ENCODE results near the gene TLX1.

The TLX1 gene

GRCh38 chr10:101130984-101131961, at the start of gene TLX1:
TLX1 (plus strand) TSS chr10:101131300; CDS start chr10:101131542, 242 bp downstream.
- TF ChIP-seq CTCF (IDR thresholded peaks at IDR 0.05) = no peak

- TF ChIP-seq CTCF (IDR thresholded peaks at IDR 0.05) = no peak
These were observed 45.3 kb upstream of the TLX1 start for GRCh38 chr10:101085846-101086245.

GRCh38 chr10:101087376-101087775, 43.7 kb upstream of the TLX1 start:
- TF ChIP-seq CTCF (IDR thresholded peaks at IDR 0.05) = no peak

GRCh38 chr10:101087965-101088364, 43.1 kb upstream of the TLX1 start:
- TF ChIP-seq CTCF (IDR thresholded peaks at IDR 0.05) = no peak

- no peak for TF ChIP-seq CTCF (IDR thresholded peaks at IDR 0.05)
These were observed 41.4 kb upstream of the TLX1 start for GRCh38 chr10:101089520-101090299.

- no peak for TF ChIP-seq CTCF (IDR thresholded peaks at IDR 0.05)
These were observed 40.5 kb upstream of the TLX1 start for GRCh38 chr10:101090597-101090996.

GRCh38 chr10:101091546-101092290, 39.4 kb upstream of the TLX1 start:
- no peak for TF ChIP-seq CTCF (IDR thresholded peaks at IDR 0.05)
